Transverse colon (tissue), 4 donors: Measurements from ENCODE around the gene ABCB10. TPM values are rescaled to one million over a fixed set of nuclear protein-coding genes. Genes with fewer than 3 reads are reported as not detected.

ENCODE experiments used
- DNase-seq: peaks from one replicate; pipeline ENCODE4 v3.0.0-alpha.2; 2019
- H3K27ac ChIP-seq, 4 donors: fragments of 200-600 bp; sonication (generic); 2 replicates each; pipeline ENCODE4 v1.5.1; 2016 to 2018; ENCODE audit warnings: inconsistent platforms in 4 of 4
- H3K27me3 ChIP-seq: fragments of 200-600 bp; sonication (generic); 2 replicates; pipeline ENCODE4 v1.5.1; 2017; ENCODE audit warnings: inconsistent platforms
- H3K36me3 ChIP-seq, 4 donors: fragments of 200-600 bp; sonication (generic); 2 replicates each; pipeline ENCODE4 v1.5.1; 2017 to 2019; ENCODE audit warnings: inconsistent platforms in 4 of 4
- H3K4me1 ChIP-seq, 4 donors: fragments of 200-600 bp; sonication (generic); 2 replicates each; pipeline ENCODE4 v1.5.1; 2017 to 2020; ENCODE audit warnings: inconsistent platforms in 4 of 4
- H3K4me3 ChIP-seq, 4 donors: fragments of 200-600 bp; sonication (generic); 1 replicate in 1 of 4; 2 replicates in 3 of 4; pipeline versions ENCODE4 v1.5.1 to v1.6.1; 2017 to 2019; ENCODE audit warnings: inconsistent platforms in 4 of 4
- H3K9me3 ChIP-seq, 2 donors: fragments of 200-600 bp; sonication (generic); 2 replicates each; pipeline ENCODE4 v1.5.1; 2017 to 2019; ENCODE audit warnings: inconsistent platforms in 2 of 2
- CTCF ChIP-seq, 5 experiments: fragments of 200-600 bp in 3 of 5; fragments of 450-650 bp in 2 of 5; sonication (generic) in 3 of 5; IDR thresholded peaks; 1 replicate in 2 of 5; 2 replicates in 3 of 5; pipeline ENCODE4 v1.5.1; 2016 to 2017; ENCODE audit warnings: antibody characterized with exemption in 5 of 5, inconsistent platforms in 3 of 5, mild to moderate bottlenecking in 2 of 5, moderate library complexity in 1 of 5
- EP300 ChIP-seq: sonication (generic); formaldehyde crosslinking; IDR thresholded peaks from one replicate; pipeline ENCODE4 v1.6.1; 2017; ENCODE audit warnings: antibody characterized with exemption, low read depth
- POLR2A ChIP-seq: fragments of 450-650 bp; IDR thresholded peaks from one replicate; pipeline ENCODE4 v1.6.1; 2016; ENCODE audit warnings: antibody characterized with exemption, mild to moderate bottlenecking, moderate library complexity
- POLR2AphosphoS5 ChIP-seq, 3 donors: sonication (generic); formaldehyde crosslinking; IDR thresholded peaks; one replicate each; pipeline ENCODE4 v1.6.1; 2016; ENCODE audit warnings: antibody characterized with exemption in 3 of 3
- WGBS, 2 donors: methylation state at CpG; one replicate each; pipeline ENCODE4 v1.1.5; 2018; ENCODE audit warnings: low coverage in 1 of 2; 5-methylcytosine and 5-hydroxymethylcytosine counted together
- in situ Hi-C, 4 donors: fragments of 200-750 bp; cut with MboI; loops; one replicate each; pipeline versions ENCODE4 v1.15.0 to v1.15.1; 2017; ENCODE audit warnings: low sequenced_read_pairs in 3 of 4, low pct_ligation_motif_present in 1 of 4, low pct_unique_long_range_greater_than_20kb in 1 of 4
- intact Hi-C: fragments of 100-400 bp; cut with DNase I; formaldehyde crosslinking; loops from one replicate; pipeline ENCODE4 v1.15.1; 2023; ENCODE audit warnings: low total_unique reads
- total RNA-seq, 4 donors: library from RNA; depleted of rRNA; stranded (reverse); fragments of >200 nt; gene quantifications; one replicate each; pipeline ENCODE4 v1.1.0, GENCODE V29; 2016

ABCB10 gene
- total RNA-seq, 4 donors from 2014 or later, result 4.5 to 22.5 (median 18.9) TPM

DNA sequence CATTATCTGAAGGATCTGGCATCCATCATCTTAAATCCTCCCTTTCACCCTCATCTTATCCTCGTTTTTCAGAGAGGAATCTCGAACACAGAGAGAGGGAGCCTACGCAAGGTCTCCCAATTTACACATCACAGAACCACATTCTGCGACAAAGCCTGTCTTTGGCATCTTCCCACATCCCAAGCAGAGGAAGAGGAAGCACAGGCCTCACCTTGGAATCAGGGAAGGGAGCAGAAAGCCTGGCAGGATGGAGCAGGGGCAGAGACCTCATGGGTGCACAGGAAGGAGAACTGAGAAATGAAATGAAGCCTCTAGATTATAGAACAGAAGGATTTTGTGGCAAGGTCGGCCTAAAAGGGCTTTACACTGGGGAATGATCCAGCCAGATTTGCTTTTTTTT, 5.8 kb downstream of the ABCB10 start:
- WGBS, 2 donors, result 76 to 82% methylated on average over 3 to 5 of the region's 5 CpGs
- H3K4me1 ChIP-seq, result peaks cover 8 to 23% (median 17%) of the 10 kb centered on the region in 4 donors
- H3K27me3 ChIP-seq, result no peaks in the 10 kb centered on the region
- TF ChIP-seq POLR2AphosphoS5 (IDR thresholded peaks at IDR 0.05), result no peak
- no peak for TF ChIP-seq EP300
- no peak for TF ChIP-seq CTCF (IDR thresholded peaks at IDR 0.05)
- no peak for TF ChIP-seq POLR2A
- in situ Hi-C loops, result no loop called here
- no peak overlapping the region for H3K4me3 ChIP-seq
- no peak for DNase-seq
- H3K27ac ChIP-seq, result no peak overlapping the region
- peaks cover 0 to 7% (median 0%) of the 10 kb centered on the region in 4 donors for H3K36me3 ChIP-seq
- no peaks in the 10 kb centered on the region for H3K9me3 ChIP-seq
- intact Hi-C loops, result no loop called here

DNA sequence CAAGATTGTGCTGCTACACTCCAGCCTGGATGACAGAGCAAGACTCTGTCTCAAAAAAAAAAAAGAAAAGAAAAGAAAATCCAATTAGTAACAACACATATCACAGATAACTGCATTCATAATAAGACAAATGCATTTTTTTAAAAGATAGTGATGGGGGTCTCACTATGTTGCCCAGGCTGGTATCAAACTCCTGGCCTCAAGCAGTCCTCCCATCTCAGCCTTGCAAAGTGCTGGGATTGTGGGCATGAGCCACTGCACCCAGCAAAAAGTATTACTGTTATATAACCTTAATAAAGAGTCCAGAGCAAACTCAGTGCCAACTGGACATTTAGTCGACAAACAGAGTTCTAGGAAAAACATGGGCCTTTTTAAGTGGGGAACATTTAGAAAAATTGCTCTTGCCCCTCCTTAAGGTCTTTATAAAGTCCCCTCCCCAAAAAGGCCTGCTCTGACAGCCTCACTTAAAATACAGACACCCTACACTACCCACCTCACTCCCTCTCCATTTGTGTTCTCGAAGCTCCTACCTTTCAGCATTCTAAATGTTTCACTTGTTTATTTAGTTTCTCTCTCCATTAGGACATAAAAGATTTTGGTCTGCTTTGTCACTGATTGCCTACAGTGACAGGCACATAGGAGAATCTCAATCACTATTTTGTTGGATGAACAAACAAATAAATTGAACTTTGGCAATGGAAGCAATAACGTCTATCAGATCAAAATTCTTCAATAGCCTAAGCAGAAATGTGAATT, 7.5 kb downstream of the ABCB10 start:
- intact Hi-C loops (loop anchor here (1.0 kb wide), 1 partner anchor 20 kb away; no protein-coding TSS in a partner anchor), in situ Hi-C loops (no loop called here)
- H3K36me3 ChIP-seq, result peaks cover 0 to 15% (median 7%) of the 10 kb centered on the region in 4 donors
- DNase-seq, result no peak
- peaks cover 0 to 6% (median under 1%) of the 10 kb centered on the region in 4 donors for H3K4me1 ChIP-seq
- no peaks in the 10 kb centered on the region for H3K9me3 ChIP-seq
- no peaks in the 10 kb centered on the region for H3K27me3 ChIP-seq
- no peak overlapping the region for H3K27ac ChIP-seq
- TF ChIP-seq POLR2A, result no peak
- TF ChIP-seq CTCF (IDR thresholded peaks at IDR 0.05), result no peak
- TF ChIP-seq EP300, result no peak
- TF ChIP-seq POLR2AphosphoS5 (IDR thresholded peaks at IDR 0.05), result no peak
- H3K4me3 ChIP-seq, result no peak overlapping the region
- WGBS, 2 donors, result 54 to 62% methylated on average over 2 to 3 of the region's 3 CpGs

DNA sequence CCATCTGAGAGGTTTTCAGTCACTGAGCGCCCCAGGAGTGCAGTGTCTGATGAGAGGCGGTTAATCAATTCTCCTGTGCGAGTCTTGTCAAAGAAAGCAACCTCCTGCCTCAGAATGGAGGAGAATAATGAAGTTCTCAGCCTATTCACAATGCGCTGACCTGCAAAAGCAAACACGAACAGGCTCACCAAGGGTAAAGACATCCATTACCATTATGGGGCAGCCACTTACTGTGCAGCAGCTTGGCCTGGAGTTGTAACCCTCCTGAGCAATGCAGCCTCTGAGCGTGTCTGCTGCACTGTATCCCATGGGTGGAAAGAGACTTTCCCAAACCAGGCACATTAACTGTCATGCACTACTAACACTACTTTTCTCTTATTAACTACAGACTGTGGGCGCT, 11.0 kb downstream of the ABCB10 start:
- no peak overlapping the region for H3K4me3 ChIP-seq
- DNase-seq, result no peak
- no peak overlapping the region for H3K27ac ChIP-seq
- 95 to 100% methylated on average over 2 to 7 of the region's 7 CpGs for WGBS, 2 donors
- peaks cover 0 to 37% (median 7%) of the 10 kb centered on the region in 4 donors for H3K36me3 ChIP-seq
- TF ChIP-seq POLR2AphosphoS5 (IDR thresholded peaks at IDR 0.05) (no peak), CTCF (IDR thresholded peaks at IDR 0.05) (no peak)
- H3K4me1 ChIP-seq, result no peaks in the 10 kb centered on the region
- in situ Hi-C loops, result no loop called here
- intact Hi-C loops, result loop anchor here (10.0 kb wide), 1 partner anchor 1927 kb away; no protein-coding TSS in a partner anchor
- no peaks in the 10 kb centered on the region for H3K27me3 ChIP-seq
- H3K9me3 ChIP-seq, result no peaks in the 10 kb centered on the region

- Histone ChIP-seq H3K9me3 (no peaks in the 10 kb centered on the region), H3K27ac (no peak overlapping the region), H3K27me3 (no peaks in the 10 kb centered on the region), H3K4me3 (no peak overlapping the region), H3K4me1 (no peaks in the 10 kb centered on the region), H3K36me3 (peaks cover 0 to 43% (median 18%) of the 10 kb centered on the region in 4 donors)
- WGBS, 2 donors, result 82% methylated on average over 1 of the region's 1 CpG; no CpG with 5 or more reads in 1 of the 2 donors
- TF ChIP-seq POLR2A, result no peak
- TF ChIP-seq EP300, result no peak
- TF ChIP-seq CTCF (IDR thresholded peaks at IDR 0.05), result no peak
- no peak for TF ChIP-seq POLR2AphosphoS5 (IDR thresholded peaks at IDR 0.05)
- intact Hi-C loops, result loop anchor here (10.0 kb wide), 1 partner anchor 1930 kb away; no protein-coding TSS in a partner anchor
- in situ Hi-C loops, result no loop called here
- no peak for DNase-seq
These were observed 13.9 kb downstream of the ABCB10 start for GRCh38 chr1:229544587-229544986.
